Measurements from ENCODE around the gene ALX4. TPM values are rescaled to one million over a fixed set of nuclear protein-coding genes. Genes with fewer than 3 reads are reported as not detected.

The ALX4 gene
- total RNA-seq, 1 experiment from 2014 or later = 0.16 TPM

DNA sequence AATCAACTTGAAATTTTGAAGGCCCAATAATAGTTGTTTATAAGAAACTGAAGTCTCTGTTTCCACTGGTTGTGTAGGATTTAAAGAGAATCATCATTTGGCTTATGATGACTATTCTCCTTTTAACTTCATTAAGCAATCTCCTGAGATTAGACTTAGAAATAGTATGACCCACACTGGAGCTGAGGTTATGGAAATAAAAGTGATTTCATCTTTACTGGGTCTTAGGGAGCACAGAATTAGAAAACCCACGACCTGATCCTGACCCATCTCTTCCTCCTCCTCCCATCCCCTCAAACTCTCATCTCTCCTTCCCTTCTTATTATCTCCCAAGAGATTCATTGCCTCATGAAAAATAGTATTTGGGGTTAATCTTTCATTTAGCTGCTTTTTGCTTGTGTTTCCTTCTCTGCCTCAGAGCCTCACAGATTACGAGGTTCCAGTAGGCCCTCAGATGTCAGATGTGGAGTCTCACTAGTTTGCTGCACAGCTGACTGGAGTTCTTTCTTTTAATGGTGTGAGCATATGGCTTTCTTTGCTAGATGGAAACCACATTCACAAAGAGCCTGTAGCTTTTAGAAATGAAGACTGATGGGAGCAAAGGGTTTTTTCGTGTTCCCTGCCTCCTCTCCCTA is 85.0 kb downstream of the ALX4 start:
- DNase-seq = no peak
- no peak overlapping the region for H3K4me3 ChIP-seq
- no peaks in the 10 kb centered on the region for H3K9me3 ChIP-seq
- no peaks in the 10 kb centered on the region for H3K36me3 ChIP-seq
- H3K27me3 ChIP-seq = no peaks in the 10 kb centered on the region

DNA sequence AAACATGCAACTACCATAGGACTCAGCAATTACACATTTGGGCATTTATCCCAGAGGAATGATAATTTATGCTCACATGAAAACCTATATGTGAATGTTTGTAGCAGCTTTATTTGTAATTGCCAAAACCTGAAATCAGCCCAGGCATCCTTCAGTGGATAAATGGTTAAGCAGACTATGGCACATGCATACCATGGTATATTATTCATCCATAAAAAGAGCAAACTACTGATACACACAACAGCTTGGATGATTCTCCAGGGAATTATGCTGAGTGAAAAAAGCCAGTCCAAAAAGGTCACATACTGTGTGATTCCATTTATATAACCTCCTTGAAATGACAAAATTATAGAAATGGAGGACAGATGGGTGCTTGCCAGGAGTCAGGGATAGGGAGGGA is 86.7 kb downstream of the ALX4 start:
- Histone ChIP-seq H3K4me3 (no peak overlapping the region), H3K9me3 (no peaks in the 10 kb centered on the region), H3K36me3 (no peaks in the 10 kb centered on the region), H3K27me3 (no peaks in the 10 kb centered on the region)
- DNase-seq = peak; percentile 13

DNA sequence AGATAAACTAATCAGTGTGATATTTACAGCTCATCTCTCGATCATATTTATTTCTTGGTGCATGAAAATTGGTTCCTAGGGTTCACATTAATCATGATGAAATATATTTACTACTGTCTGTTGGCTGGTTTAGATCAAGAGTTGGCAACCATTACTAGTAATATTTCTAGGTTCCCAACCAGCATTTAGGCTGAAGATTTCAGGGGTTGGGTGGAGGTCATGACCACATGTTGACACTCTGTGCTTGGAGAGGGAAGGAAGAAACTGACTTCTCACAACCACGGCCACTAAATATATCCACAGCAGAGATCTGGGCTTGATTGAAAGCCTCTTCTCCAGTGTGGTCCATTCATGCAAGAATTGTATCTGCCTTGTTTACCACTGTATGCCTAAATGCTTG is 87.9 kb downstream of the ALX4 start:
- no peak overlapping the region for H3K4me3 ChIP-seq
- H3K27me3 ChIP-seq = no peaks in the 10 kb centered on the region
- no peaks in the 10 kb centered on the region for H3K9me3 ChIP-seq
- H3K36me3 ChIP-seq = no peaks in the 10 kb centered on the region
- DNase-seq = no peak

DNA sequence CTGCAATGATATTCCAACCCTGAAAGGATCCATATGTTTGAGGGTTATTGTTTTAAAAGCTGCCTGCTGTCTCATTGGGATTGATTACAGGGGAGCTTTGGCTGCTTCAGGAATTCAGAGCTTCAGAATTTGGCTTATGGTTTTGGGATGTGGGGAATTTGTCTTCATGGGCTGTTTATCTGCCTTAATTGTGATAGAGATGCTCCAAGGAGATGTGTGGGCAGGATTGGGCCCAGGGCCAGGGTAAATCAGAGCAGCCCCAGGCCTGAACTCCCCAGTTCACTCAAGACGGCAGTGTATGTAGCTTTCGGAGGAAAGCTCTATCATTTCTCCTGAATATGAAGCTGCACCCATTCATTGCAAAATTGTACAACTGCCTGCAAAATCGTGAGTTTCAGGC is 88.5 kb downstream of the ALX4 start:
- no peaks in the 10 kb centered on the region for H3K36me3 ChIP-seq
- no peaks in the 10 kb centered on the region for H3K27me3 ChIP-seq
- no peak overlapping the region for H3K4me3 ChIP-seq
- H3K9me3 ChIP-seq = no peaks in the 10 kb centered on the region
- no peak for DNase-seq

DNA sequence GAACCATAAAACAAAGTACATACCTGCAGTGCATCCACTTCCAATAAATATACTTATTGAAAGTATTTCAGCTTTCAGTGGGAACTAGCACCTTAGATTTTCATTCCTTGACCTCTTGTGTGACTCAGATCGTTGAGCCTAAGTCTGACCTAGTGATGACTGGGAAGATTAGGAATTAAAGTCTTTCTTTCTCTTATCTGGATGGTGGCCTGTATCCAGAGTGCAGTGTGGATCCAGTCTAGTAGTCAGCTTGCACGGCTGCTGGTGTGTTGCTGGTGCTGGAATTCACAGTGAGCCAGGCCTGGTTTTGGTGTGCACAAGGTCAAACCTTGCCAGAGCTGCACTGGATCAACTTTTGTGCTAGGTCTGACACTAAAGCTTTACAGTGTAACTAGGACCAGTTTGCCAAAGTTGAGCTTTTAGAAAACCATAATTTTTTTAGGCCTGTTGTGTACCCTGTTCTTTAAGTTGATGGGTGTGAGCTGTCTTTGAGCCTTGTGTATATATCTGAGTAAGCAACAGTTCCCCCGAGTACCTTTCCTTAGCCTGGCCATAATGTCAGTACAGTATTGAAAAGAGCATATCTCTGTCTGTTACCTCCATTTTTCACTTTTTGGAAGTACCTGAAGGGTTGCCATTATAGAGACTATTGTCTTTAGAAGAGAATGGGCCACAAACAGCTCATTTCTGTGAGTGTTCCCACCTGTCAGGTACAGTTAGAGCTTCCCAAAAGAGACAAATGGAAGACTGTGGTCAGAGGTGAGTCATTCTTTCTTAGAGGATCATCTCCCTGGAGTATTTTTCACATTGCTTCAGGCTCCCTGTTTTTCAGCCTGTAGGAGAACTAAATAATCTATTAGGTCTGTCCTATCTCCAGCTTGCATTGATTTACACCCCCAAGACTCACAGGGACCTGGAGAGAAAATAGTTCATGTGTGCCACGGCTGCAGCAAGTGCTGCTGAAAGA is 89.8 kb downstream of the ALX4 start:
- H3K4me3 ChIP-seq = no peak overlapping the region
- no peaks in the 10 kb centered on the region for H3K9me3 ChIP-seq
- no peaks in the 10 kb centered on the region for H3K27me3 ChIP-seq
- DNase-seq = no peak
- no peaks in the 10 kb centered on the region for H3K36me3 ChIP-seq

DNA sequence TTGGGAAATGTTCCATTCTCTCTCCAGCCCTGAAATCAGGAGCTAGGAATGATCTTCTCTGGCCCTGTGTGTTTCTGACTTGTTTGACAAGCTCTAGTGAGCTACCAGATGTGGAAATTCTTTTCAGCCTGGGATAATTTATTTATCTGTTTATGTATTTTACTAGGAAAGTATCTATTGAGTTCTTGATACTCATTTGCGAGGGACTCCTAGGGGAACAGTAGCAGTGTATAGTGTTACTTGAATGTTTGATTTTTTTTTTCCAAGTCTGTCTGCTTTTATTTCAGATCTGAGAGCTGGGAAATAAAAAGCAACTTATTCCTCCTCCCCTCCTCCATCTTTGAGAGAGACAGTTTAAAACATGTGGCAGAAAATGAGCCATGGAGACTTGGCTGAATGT is 92.5 kb downstream of the ALX4 start:
- no peaks in the 10 kb centered on the region for H3K27me3 ChIP-seq
- no peaks in the 10 kb centered on the region for H3K9me3 ChIP-seq
- no peaks in the 10 kb centered on the region for H3K36me3 ChIP-seq
- no peak for DNase-seq
- H3K4me3 ChIP-seq = no peak overlapping the region

DNA sequence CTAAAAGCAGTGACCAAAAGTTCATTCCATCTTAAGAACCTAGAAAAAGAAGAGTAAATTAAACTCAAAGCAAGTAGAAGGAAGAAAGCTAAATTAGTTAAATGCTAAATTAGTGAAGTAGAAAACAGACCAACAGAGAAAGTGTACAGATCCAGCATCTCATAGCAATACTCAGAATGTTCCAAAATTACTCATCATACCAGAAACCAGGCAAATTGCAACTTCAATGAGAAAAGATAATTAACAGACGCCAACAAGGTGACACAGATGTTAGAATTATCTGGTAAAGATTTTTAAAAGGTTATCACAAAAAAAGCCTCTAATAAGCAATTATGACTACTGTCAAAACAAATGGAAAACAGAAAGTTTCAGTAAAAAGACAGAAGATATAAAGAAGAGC is 96.8 kb downstream of the ALX4 start:
- no peaks in the 10 kb centered on the region for H3K27me3 ChIP-seq
- no peak overlapping the region for H3K4me3 ChIP-seq
- no peak for DNase-seq
- H3K9me3 ChIP-seq = no peaks in the 10 kb centered on the region
- H3K36me3 ChIP-seq = 0 out of 2 replicates have a peak, but pooled peaks cover 2% of the 10 kb centered on the region

GRCh38 chr11:44212128-44212527 is 97.8 kb downstream of the ALX4 start:
- DNase-seq = no peak
- no peaks in the 10 kb centered on the region for H3K27me3 ChIP-seq
- H3K9me3 ChIP-seq = no peaks in the 10 kb centered on the region
- no peak overlapping the region for H3K4me3 ChIP-seq
- H3K36me3 ChIP-seq = peaks cover 3% of the 10 kb centered on the region; the same call in 1 of the 2 replicates

Other genes with a start within 250 kb of the ALX4 start
- gene ACCS, start 243.9 kb downstream of the ALX4 start, total RNA-seq (2014; rRNA removed; shearing (Covaris generic); ENCODE audit: low replicate concordance) = 1.7 and 12.1 TPM in 2 replicates
- gene EXT2, start 214.5 kb downstream of the ALX4 start, total RNA-seq (2014; rRNA removed; shearing (Covaris generic); ENCODE audit: low replicate concordance) = 172 and 179 TPM in 2 replicates

All from MG63 (cell line).